Subcutaneous abdominal adipose tissue (tissue), 5 donors: ENCODE results near the gene FBXO31.

Experiments
- H3K27ac ChIP-seq: one replicate; pipeline ENCODE4 v1.7.0; 2013; ENCODE audit warnings: low read depth, mild to moderate bottlenecking, inconsistent platforms, low read length, moderate library complexity
- H3K27me3 ChIP-seq, 5 donors: one replicate each; pipeline ENCODE4 v1.7.0; 2013; ENCODE audit warnings: low read length in 5 of 5, inconsistent platforms in 1 of 5; ENCODE audit not compliant: control insufficient read depth in 5 of 5, insufficient read depth in 4 of 5
- H3K36me3 ChIP-seq, 5 donors: one replicate each; pipeline ENCODE4 v1.7.0; 2013; ENCODE audit warnings: low read length in 5 of 5; ENCODE audit not compliant: control insufficient read depth in 5 of 5, insufficient read depth in 5 of 5
- H3K4me1 ChIP-seq, 5 donors: one replicate each; pipeline ENCODE4 v1.7.0; 2013; ENCODE audit warnings: low read length in 5 of 5, mild to moderate bottlenecking in 3 of 5, moderate library complexity in 1 of 5; ENCODE audit not compliant: control insufficient read depth in 5 of 5, insufficient read depth in 5 of 5
- H3K4me3 ChIP-seq, 5 donors: one replicate each; pipeline ENCODE4 v1.7.0; 2013; ENCODE audit warnings: low read length in 5 of 5, low read depth in 1 of 5
- H3K9ac ChIP-seq, 5 donors: one replicate each; pipeline ENCODE4 v1.7.0; 2013; ENCODE audit warnings: low read length in 5 of 5, mild to moderate bottlenecking in 4 of 5, moderate library complexity in 3 of 5
- H3K9me3 ChIP-seq, 5 donors: one replicate each; pipeline ENCODE4 v1.7.0; 2013; ENCODE audit warnings: low read length in 5 of 5; ENCODE audit not compliant: control insufficient read depth in 5 of 5
- donor health status: healthy.
- donor health status: healthy.
- donor health status: healthy.
- donor health status: healthy.
- donor health status: healthy.

FBXO31 gene

DNA sequence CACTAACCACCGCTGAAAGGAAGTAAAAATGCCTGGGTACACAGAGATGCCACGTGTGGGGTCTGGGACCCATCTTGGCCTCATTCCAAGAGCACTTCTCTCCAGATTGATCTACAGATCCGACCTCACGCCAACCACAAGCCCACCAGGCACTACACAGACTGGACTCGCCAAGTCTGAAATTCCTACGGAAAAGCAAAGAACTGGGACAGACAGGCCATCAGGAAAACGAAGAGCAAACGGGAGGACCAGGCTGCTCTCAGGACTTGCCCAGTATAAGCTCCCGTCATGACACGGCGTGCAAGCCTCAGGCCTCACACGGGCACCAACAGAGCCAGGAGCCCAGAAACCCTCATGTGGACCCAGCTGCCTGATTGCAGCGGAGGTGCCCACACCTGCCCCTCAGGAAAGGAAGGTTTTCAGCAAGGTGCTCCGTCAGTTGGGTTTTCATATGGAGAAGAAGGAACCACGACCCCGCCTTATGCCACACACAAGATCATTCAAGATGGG, 46.3 kb downstream of the FBXO31 start:
- peaks cover 2 to 75% (median 67%) of the 10 kb centered on the region in 5 donors for H3K36me3 ChIP-seq
- H3K27ac ChIP-seq = no peak overlapping the region
- no peak overlapping the region for H3K9ac ChIP-seq
- H3K27me3 ChIP-seq = peaks cover 0 to 2% (median 0%) of the 10 kb centered on the region in 5 donors
- H3K4me1 ChIP-seq = peaks cover 0 to 6% (median 0%) of the 10 kb centered on the region in 5 donors
- H3K4me3 ChIP-seq = no peak overlapping the region
- no peaks in the 10 kb centered on the region for H3K9me3 ChIP-seq

DNA sequence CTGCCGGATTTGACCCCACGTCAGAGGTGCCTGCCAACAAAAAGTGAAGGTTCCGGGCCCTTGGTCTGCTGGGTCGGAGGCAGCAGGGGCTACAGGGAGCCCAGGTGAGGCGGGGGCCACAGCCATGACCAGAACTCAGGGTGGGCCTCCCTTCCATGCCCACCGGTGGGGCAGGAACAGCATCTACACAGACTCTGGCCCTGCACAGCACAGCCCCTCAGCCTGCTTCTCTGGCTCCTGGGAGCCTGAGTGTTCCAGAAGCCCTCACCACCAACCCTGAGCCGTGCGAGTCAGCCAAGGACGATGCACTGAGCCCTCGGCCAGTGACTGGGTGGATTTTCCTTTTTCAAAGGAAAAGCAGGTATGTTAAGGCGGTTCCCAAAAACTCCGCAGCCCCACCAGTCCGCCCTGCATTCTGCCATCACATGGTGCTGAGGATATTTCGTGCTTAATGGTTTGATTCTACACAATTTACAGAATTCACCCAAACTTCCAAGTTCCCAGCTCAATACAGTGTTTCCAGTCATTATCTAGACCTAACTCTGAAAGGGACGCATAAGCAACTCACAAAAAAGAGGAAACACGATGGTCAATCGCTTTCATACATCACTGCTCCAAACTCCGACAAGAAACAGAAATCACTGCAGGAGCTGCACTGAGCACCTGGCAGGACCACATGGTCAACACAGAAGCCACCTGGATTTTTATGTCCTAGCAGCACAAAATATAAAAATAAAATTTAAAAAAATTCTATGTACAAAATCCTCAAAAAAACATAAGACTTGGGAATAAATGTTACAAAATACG, 46.9 kb downstream of the FBXO31 start:
- Histone ChIP-seq H3K4me3 (no peak overlapping the region), H3K9ac (no peak overlapping the region), H3K4me1 (peaks cover 0 to 12% (median 0%) of the 10 kb centered on the region in 5 donors), H3K27ac (no peak overlapping the region), H3K36me3 (peaks cover 2 to 75% (median 66%) of the 10 kb centered on the region in 5 donors), H3K9me3 (no peaks in the 10 kb centered on the region), H3K27me3 (peaks cover 0 to 2% (median 0%) of the 10 kb centered on the region in 5 donors)

GRCh38 chr16:87335625-87336433, 47.7 kb downstream of the FBXO31 start:
- H3K36me3 ChIP-seq = peaks cover 2 to 78% (median 73%) of the 10 kb centered on the region in 5 donors
- H3K9ac ChIP-seq = no peak overlapping the region
- H3K27ac ChIP-seq = no peak overlapping the region
- H3K4me1 ChIP-seq = peaks cover 0 to 18% (median under 1%) of the 10 kb centered on the region in 5 donors
- no peak overlapping the region for H3K4me3 ChIP-seq
- H3K9me3 ChIP-seq = no peaks in the 10 kb centered on the region
- H3K27me3 ChIP-seq = peaks cover 0 to 2% (median 0%) of the 10 kb centered on the region in 5 donors

DNA sequence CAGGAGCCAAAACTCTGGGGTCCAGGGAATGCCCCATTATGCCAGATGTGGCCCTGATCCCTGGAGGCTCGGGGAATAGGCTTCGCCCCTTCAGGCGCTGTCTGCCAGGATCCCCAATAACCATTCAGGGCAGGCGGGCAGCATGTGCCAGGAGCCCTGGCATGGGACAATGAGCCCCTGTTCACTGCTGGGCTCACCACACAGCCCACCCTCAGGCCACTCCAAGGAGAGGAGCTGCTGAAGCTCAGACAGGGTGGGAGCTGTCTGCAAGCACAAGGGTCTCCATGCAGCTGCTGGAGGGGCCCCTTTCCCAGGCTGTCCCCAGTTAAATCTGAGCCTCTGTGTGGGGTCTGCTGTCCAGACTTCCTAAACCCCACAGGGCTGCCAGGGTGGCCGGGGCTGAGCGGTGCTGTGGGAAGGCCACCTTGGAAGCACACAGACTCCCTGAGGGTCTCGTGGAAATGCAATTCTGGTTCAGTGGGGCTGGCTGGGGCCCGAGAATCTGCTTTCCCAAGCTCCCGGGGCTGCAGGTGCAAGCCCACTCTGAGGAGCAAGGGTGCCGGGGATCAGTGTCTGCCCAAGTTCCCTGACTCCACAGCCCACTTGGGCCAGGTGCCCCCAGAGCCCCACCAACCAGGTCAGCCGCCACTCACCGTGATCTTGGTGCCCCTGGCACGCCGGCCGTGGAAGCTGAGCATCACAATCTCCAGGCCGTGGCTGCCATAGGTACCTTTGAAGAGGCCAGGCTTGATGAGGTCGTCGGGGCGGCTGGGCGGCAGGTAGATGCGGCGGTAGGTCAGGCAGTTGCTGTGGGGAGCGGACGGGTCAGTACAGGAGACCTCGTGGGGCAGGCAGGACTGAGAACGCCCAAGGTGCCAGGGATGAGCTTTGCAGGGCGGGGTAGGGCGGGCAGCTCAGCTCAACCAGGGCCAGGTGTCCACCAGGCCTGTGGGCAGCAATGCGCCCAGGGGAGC, 48.6 kb downstream of the FBXO31 start:
- no peak overlapping the region for H3K4me3 ChIP-seq
- H3K9me3 ChIP-seq = no peaks in the 10 kb centered on the region
- H3K27me3 ChIP-seq = peaks cover 0 to 2% (median 0%) of the 10 kb centered on the region in 5 donors
- peaks cover 0 to 82% (median 77%) of the 10 kb centered on the region in 5 donors for H3K36me3 ChIP-seq
- H3K27ac ChIP-seq = no peak overlapping the region
- H3K9ac ChIP-seq = no peak overlapping the region
- peaks cover 0 to 22% (median 3%) of the 10 kb centered on the region in 5 donors for H3K4me1 ChIP-seq

- no peaks in the 10 kb centered on the region for H3K9me3 ChIP-seq
- H3K27me3 ChIP-seq = peaks cover 0 to 2% (median 0%) of the 10 kb centered on the region in 5 donors
- no peak overlapping the region for H3K9ac ChIP-seq
- peaks cover 0 to 84% (median 75%) of the 10 kb centered on the region in 5 donors for H3K36me3 ChIP-seq
- peaks cover 0 to 34% (median 3%) of the 10 kb centered on the region in 5 donors for H3K4me1 ChIP-seq
- H3K27ac ChIP-seq = no peak overlapping the region
- no peak overlapping the region for H3K4me3 ChIP-seq
These were observed 49.8 kb downstream of the FBXO31 start for GRCh38 chr16:87333581-87334331.

DNA sequence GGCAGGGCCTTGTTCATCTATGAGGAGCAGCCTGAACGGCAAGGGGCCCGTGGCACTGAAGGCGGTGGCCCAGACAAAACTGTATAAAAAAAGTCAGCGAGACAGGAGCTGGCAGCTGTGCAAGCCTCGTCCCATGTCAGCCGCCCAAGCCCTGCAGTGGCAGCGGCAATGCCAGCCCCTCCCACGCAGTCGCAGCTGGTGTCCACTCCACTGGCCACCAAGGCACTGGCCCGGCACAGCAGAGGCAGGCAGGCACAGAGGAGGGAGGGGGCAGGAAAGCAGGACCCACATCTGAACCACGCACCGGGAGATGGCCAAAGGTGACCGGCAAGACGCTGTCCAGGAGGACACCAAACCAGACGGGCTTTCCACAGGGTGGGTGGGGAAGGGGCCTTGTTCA, 50.5 kb downstream of the FBXO31 start:
- Histone ChIP-seq H3K4me3 (no peak overlapping the region), H3K27ac (no peak overlapping the region), H3K27me3 (peaks cover 0 to 2% (median 0%) of the 10 kb centered on the region in 5 donors), H3K9ac (no peak overlapping the region), H3K9me3 (no peaks in the 10 kb centered on the region), H3K4me1 (peaks cover 0 to 40% (median 3%) of the 10 kb centered on the region in 5 donors), H3K36me3 (peaks cover 0 to 84% (median 74%) of the 10 kb centered on the region in 5 donors)

GRCh38 chr16:87332150-87332549, 51.4 kb downstream of the FBXO31 start:
- H3K36me3 ChIP-seq = peaks cover 0 to 89% (median 78%) of the 10 kb centered on the region in 5 donors
- peaks cover 0 to 2% (median 0%) of the 10 kb centered on the region in 5 donors for H3K27me3 ChIP-seq
- no peak overlapping the region for H3K9ac ChIP-seq
- peaks cover 0 to 50% (median 3%) of the 10 kb centered on the region in 5 donors for H3K4me1 ChIP-seq
- no peaks in the 10 kb centered on the region for H3K9me3 ChIP-seq
- H3K4me3 ChIP-seq = no peak overlapping the region
- H3K27ac ChIP-seq = no peak overlapping the region

GRCh38 chr16:87331241-87331801, 52.3 kb downstream of the FBXO31 start:
- Histone ChIP-seq H3K9ac (no peak overlapping the region), H3K4me1 (peaks cover 0 to 58% (median 6%) of the 10 kb centered on the region in 5 donors), H3K27me3 (peaks cover 0 to 2% (median 0%) of the 10 kb centered on the region in 5 donors), H3K36me3 (peaks cover 0 to 90% (median 77%) of the 10 kb centered on the region in 5 donors), H3K9me3 (no peaks in the 10 kb centered on the region), H3K27ac (no peak overlapping the region), H3K4me3 (no peak overlapping the region)
